ENCODE results near the gene PLEKHA4.
"Not testable (repeated sequence)": the region's sequence is repeated elsewhere in the genome, so short reads cannot be mapped to it uniquely, and the experiment has no call there.

The PLEKHA4 gene, protein sequence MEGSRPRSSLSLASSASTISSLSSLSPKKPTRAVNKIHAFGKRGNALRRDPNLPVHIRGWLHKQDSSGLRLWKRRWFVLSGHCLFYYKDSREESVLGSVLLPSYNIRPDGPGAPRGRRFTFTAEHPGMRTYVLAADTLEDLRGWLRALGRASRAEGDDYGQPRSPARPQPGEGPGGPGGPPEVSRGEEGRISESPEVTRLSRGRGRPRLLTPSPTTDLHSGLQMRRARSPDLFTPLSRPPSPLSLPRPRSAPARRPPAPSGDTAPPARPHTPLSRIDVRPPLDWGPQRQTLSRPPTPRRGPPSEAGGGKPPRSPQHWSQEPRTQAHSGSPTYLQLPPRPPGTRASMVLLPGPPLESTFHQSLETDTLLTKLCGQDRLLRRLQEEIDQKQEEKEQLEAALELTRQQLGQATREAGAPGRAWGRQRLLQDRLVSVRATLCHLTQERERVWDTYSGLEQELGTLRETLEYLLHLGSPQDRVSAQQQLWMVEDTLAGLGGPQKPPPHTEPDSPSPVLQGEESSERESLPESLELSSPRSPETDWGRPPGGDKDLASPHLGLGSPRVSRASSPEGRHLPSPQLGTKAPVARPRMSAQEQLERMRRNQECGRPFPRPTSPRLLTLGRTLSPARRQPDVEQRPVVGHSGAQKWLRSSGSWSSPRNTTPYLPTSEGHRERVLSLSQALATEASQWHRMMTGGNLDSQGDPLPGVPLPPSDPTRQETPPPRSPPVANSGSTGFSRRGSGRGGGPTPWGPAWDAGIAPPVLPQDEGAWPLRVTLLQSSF

DNA sequence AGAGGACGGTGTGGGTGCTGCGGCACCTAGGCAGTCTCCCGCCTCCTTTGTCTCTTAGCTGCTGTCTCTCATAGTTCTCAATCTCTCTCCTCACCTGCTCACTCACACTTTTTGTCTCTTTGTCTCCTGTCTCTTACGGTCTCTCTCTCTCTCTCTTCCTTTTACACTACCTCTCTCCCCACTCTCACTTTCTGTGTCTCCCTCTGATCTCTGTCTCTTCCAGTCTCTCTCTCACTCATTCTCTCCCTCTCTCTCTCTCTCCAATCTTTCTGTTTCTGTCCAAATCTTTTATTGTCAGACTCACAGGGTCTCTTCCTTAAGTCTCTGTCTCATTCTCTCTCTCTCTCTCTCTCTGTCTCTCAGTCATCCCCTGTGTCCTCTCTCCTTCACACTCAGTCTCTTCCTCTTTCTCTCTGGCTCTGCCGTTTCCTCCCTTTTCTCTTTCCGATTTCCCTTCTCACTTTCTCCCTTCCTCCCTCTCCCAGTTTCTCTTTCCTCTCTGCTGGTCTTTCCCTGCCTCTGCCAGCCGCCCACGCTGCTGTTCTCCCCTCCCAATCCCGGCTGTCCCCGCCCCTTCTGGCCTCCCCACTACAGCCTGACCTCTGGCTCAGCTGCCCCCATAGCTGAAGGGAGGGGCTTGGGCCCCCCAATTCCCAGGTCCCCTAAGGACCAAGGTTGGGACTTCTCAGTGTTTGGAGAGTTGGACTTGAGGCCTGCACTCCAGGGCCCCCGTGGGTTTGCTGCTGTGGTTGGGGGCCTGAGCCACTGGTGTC, at the start of gene PLEKHA4:
TSS of gene PLEKHA4 (minus strand) at position 504 of the 773 bp plus-strand sequence. CDS start 997 bp downstream, outside the sequence.
- DNase-seq, result no peak

DNA sequence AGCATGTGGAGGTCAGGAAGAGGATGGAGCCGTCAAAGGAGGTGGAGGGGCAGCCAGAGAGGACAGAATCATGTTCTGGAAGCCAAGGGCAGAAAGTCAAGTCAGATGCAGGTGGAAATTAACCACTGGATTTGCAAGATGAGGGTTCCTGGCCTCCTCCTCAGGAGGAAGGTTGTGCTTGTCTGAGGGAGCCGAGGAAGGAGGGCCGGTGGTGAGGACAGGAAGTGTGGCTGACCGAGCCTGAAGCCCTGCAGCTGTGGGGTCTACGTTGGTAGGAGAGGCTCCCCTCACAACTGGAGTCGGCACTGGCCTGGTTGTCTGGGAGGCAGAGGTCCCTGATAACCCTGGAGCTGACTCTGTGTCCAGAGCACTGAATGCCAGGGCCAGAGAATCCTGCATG, 49.7 kb upstream of the PLEKHA4 start:
- DNase-seq, result no peak

DNA sequence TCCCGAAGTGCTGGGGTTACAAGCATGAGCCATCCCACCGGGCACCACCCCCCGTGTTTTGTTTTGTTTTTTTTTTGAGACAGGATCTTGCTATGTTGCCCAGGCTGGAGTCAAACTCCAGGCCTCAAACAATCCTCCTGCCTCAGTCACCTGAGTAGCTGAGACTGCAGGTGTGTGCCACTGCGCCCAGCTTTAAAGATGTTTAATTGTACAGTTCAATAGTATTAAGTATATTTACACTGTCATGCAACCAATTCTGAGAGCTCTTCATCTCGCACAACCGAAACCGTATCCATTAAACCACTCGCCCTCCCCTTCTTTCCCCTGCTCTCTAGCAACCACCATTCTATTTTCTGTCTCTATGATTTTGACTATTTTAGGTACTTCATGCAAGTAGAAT, 47.3 kb upstream of the PLEKHA4 start:
- no peak for DNase-seq

DNA sequence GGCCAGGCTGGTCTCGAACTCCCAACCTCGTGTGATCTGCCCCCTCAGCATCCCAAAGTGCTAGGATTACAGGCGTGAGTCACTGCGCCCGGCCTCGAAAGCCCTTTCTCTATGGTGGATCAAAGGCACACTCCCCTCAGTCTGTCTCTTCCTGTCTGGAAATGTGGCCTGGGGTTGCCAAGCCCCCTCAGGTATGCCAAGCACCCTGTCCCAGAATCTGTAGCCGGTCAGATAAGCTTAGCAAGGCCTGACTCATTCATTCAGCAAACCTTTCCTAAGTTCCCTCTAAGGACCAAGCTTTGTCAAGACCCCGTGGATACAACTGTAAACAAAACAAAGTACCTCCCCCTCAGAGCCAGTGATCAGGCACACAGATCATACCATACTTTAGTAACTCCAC, 45.8 kb upstream of the PLEKHA4 start:
- DNase-seq, result no peak

DNA sequence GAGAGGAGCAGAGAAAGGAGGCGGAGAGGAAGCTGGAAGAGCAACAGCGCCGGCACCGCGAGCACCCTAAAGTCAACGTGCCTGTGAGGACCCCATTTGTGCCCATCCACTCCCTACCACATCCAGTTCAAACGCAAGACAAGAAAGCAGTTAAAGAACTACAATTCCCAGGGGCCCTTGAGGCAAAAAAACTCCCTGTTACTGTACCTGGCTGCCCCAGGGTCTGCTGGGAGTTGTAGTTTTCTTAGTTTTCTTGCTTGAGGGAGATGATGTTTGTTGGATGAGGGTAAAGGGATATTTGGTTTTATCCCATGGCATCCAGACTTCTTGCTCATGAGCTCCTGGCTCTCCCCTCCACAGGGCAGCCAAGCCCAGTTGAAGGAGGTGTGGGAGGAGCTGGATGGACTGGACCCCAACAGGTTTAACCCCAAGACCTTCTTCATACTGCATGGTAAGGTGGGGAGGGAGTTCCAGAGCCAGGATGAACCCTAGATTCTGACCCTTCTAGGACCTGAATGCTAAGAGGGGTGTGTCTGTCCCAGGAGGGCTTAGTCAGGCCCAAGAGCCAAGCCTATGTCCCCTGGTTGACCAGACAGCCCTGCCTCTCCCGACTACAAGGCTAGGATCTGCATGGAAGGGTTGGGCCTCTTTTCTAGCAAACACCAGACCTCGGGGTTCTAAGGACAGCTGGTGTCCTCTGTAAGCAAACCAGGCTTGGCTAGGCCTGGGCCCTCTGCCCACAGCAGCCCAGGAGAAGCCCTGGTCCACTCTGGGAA, 44.9 kb upstream of the PLEKHA4 start:
- peak; percentile 70 for DNase-seq

DNA sequence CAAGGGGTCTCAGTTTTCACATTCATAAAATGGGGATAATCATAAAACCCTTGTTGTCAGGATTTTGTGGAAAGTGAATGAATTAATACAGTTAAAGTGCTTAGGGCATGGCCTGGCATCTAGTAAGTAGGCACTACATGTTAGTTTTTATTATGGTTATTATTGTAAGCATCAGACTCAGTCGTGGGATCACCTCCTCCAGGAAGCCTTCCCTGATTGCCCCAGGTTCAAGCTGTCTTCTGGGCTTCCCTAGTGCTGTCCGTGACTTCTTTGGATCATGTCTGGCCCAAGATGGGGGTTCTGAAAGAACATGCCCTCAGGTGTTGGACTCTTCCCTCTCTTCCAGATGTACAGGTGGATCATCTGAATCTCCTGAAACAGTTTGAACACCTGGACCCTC, 42.4 kb upstream of the PLEKHA4 start:
- DNase-seq, result no peak

DNA sequence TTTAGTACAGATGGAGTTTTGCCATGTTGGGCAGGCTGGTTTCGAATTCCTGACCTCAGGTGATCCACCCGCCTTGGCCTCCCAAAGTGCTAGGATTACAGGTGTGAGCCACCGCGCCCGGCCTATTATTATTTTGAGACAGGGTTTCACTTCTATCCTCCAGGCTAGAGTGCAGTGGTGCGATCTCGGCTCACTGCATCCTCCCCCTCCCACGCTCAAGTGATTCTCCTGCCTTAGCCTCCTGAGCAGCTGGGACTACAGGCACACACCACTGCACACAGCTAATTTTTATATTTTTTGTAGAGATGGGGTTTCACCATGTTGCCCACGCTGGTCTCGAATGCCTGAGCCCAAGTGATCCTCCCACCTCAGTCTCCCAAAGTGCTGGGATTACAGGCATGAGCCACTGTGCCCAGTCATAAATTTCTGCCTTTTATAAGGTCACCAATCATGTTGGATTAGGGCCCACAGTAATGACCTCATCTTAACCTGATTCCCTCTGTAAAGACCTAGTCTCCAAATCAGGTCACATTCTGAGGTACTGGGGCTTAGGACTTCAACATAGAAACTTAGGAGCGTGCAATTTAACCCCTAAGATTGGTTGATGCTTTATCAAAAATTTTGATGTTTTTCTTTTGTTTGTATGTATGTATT, 41.1 kb upstream of the PLEKHA4 start:
- not testable (repeated sequence) for DNase-seq

DNA sequence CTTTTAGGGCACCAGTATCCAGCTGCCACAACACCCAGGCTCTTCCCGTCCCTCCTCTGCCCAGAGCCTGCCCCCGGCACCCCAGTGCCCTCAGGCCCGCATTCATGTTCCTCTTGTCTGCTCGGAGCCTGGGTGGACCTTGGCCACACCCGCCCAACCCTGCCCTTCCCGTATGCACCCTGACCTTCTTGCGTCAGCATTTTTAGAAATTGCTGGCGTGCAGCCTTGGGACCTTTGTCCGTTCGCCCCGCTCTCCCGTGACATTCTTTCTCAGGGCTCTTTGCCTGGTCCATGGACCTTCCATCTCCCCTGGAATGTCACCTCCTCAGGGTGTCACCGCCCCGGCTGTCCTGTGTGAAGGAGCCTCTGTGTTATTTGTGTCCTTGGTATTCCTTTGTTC, 39.3 kb upstream of the PLEKHA4 start:
- no peak for DNase-seq

DNA sequence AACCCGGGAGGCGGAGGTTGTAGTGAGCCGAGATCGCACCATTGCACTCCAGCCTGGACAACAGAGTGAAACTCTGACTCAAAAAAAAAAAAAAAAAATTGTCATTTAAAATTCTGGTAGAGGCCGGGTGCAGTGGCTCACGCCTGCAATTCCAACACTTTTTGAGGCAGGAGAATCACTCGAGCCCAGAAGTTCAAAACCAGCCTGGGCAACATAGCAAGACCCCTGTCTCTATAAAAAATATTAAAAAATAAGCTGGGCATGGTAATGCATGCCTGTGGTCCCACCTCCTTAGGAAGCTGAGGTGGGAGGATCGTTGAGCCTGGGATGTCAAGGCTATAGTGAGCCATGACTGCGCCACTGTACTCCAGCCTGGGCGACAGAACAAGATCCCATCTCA, 37.9 kb upstream of the PLEKHA4 start:
- no peak for DNase-seq

DNA sequence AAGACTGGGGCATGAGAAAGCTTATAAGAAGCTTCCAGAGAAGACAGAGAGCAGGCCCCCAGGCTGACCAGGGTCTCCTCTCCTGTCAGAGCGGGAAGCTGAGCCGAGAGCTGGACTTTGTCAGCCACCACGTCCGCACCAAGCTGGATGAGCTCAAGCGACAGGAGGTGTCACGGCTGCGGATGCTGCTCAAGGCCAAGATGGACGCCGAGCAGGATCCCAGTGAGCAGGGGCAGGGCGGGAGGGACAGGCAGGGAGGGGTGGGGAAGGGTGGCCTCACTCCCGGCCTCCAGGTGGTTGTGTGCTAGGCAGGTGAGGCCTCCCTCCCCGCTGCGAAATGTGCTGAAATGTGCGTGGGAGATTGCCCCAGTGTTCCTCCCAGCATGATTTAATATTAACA, 37.2 kb upstream of the PLEKHA4 start:
- no peak for DNase-seq

DNA sequence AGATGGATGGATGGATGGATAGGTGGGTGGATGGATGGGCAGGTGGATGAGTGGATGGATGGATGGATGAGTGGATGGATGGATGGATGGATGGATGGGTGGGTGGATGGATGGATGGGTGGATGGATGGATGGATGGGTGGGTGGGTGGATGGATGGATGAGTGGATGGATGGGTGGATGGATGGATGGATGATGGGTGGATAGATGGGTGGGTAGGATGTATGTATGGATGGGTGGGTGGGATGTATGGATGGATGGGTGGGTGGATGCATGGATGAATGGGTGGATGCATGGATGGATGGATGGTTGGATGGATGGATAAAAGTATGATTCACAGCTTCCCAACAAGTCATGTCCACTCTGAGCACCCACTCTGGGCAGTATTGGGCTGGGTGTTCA, 35.4 kb upstream of the PLEKHA4 start:
- DNase-seq, result not testable (repeated sequence)

DNA sequence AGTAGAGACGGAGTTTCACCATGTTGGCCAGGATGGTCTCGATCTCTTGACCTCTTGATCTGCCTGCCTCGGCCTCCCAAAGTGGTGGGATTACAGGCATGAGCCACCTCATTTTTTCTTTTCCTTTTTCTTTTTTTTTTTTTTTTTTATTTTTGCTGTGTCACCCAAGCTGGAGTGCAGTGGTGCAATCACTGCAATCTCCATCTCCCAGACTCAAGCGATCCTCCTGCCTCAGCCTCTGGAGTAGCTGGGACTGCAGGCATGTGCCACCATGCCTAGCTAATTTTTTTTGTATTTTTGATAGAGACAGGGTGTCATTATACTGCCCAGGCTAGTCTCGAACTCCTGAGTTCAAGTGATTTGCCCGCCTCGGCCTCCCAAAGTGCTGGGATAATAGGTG, 33.9 kb upstream of the PLEKHA4 start:
- DNase-seq, result not testable (repeated sequence)

DNA sequence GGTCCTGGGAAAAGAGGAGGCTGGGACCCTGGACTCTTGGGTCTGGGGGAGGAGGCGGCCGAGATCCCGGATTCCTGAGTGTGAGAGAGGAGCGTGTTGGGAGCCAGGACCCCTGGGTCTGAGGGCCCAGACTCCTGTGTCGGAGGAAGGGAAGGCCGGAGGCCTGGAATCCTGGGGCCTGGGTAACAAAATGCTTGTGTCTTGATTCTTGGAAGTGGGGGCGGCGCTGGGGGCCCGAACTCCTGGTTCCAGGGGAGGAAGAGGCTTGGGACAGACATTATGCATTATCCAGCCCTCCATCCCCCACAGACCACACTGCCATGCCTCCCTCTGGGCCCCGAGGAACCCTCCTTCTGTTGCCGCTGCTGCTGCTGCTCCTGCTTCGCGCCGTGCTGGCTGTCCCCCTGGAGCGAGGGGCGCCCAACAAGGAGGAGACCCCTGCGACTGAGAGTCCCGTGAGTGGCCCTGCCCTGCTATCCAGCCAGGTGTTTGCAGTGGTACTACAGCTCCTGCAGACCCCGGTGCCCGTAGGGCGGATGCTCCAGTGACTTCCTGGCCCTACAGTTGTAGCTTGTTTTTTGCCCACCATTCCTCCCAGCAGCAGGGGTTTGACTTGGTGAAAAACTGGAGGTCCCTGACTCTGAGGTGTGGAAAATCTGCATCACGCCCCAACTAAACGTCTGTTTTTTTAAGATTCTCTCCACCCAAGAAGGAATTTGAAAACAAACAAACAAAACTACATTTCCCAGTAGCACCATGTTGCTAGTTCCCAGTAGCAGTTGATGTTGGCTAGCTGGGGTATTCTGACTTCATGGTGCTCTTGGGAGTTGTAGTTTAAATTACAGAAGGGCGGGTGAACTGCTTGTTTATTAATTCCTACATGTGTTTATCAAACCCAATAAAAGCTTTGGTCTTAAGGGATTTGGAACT, 32.3 kb upstream of the PLEKHA4 start:
- peak; percentile 85 for DNase-seq

DNA sequence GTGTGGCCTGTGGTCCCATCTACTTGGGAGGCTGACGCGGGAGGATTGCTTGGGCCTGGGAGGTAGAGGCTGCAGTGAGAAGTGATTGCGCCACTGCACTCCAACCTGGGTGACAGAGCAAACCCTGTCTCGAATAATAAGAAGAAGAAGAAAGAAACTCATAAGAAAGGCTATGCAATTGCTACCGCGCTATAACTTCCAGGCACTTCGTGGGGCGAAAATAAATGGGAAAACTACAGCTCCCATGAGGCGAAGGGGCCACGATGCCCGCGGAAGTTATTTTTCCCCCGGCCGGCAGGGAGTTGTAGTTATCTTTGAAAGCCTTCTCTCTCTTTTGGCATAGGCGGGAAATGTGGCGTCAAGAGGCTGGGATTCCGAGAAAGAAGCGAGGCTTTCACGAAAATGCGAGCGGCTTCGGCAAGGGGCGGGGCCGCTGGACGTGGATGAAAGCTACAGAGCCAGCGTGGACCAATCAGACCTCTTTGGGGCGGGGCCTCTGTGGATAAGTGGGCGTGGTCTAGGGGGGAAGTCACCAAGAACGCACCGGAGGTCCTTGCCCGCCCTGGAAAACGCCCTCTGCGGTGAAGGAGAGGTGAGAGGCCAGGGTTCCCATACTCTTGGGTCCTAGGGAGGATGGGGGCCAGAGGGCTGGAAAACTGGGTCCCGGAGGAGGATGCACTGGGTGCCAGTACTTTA, 31.5 kb upstream of the PLEKHA4 start, which contains the start of gene NUCB1:
TSS of gene NUCB1 (plus strand) at position 532 of the 696 bp plus-strand sequence. CDS start 485 bp downstream, outside the sequence.
- DNase-seq, result peak; percentile 100

DNA sequence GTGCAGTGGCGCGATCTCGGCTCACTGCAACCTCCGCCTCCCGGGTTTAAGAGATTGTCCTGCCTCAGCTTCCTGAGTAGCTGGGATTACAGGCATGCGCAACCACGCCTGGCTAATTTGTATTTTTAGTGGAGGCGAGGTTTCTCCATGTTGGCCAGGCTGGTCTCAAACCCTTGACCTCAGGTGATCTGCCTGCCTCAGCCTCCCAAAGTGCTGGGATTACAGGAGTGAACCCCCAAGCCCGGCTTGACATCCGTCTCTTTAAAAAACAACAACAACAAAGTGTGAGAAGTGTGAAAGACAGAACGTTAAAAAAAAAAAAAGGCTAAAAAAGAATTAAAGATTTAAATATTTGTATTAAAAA, 31.0 kb upstream of the PLEKHA4 start:
- DNase-seq, result not testable (repeated sequence)

DNA sequence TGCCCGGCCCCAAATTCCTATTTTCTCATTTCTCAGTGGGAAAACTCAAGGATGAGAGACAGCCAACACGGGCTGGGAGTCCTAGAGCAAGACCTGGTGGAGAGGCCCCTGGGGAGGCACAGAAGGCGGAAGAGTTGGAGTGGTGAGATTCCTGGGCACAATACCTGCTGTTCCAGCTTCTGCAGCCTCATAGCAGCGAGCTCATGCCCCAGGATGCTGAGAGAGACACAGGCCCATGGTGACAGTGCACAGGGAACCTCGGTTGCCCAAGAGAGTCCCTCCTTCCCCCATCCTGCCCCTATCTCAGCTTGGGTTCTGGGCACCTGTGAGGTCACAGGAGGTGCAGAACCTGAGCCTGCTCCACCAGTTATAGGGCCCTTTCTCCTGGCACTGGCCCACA, 28.8 kb upstream of the PLEKHA4 start:
- DNase-seq, result no peak

DNA sequence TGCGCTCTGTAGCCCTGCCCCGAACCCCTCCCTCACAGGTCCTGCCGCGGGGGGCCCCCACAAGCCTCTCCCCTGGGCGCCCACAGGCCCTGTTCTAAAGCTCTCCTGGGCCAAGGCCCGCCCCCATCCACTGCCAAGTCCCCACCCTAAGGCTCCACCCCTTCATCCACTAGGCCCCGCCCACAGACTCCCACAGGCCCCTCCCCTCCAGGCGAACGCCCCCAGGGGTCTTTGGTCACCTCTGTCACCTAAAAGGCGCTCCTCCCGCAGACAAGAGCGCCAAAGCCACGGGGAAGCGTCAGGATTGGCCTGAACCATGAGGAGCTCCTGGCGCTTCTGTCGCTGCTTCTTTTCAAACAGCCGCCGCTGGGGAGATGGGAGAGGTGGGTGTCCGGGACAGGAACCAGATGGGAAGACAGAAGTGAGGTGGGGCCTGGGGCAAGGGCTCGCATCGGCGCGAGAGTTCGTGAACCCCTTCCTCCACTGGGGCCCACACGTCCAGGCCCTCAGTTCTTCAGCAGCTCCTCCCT, 27.8 kb upstream of the PLEKHA4 start:
- DNase-seq, result peak; percentile 92

DNA sequence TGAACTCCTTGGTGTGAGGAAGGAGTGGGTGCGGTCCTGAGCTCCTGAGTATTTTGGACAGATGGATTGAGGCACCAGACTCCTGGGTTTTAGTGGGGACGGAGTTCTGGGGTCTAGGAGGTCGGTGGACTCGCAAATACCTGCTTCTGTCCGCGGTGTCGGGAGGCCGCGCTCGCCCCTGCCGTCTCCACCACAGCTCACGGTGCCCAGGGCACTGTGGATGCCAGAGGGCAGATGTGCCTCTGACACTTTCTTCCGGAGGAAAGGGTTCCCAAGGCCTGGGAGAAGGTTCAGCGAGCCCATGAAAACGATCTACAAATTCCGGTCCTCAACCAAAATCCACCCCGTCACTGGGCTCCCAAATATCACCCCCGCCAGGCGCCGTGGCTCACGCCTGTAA, 26.8 kb upstream of the PLEKHA4 start:
- no peak for DNase-seq

DNA sequence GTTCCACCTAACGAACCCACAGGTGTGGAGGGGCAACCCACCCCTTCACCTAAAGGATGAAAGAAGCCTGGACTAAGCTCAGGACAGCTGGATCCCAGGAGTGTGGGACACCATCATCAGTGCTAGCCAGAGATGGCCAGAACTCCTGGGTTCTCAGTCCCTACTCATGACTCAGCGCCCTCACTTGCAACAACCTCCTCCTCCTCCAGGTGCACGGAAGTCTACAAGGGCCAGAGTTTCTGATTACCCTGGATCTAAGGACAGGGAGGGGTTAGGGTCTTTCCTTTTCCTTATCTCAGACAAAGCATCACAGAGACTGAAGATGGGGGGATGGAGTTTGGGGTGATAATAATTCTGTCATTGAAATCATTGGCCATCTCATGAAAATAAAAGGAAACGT, 22.1 kb upstream of the PLEKHA4 start:
- no peak for DNase-seq

DNA sequence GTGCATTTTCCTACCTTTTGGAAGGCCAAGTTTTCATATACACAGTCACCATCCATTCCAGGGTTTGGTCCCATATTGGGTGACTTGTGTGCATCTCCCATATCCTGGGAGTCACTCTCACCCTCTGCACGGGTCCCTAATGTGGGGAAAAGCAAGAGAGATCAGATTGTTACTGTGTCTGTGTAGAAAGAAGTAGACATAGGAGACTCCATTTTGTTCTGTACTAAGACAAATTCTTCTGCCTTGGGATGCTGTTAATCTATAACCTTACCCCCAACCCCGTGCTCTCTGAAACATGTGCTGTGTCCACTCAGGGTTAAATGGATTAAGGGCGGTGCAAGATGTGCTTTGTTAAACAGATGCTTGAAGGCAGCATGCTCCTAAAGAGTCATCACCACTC, 21.1 kb upstream of the PLEKHA4 start:
- DNase-seq, result not testable (repeated sequence)
